GM12873 (cell line): ENCODE results near the gene GPRIN2.

Source experiments
- CTCF ChIP-seq: IDR thresholded peaks from 2 replicates; pipeline ENCODE4 v1.5.1; 2012; ENCODE audit warnings: low read depth, mild to moderate bottlenecking, moderate library complexity, low read length, control low read depth; ENCODE audit not compliant: insufficient read depth; ENCODE audit errors: missing control alignments

Gene GPRIN2

GRCh38 chr10:46520381-46520780, 36.1 kb downstream of the GPRIN2 start:
- no peak for TF ChIP-seq CTCF

GRCh38 chr10:46518028-46518725, 38.3 kb downstream of the GPRIN2 start:
- TF ChIP-seq CTCF, result no peak

- TF ChIP-seq CTCF, result no peak
Observed at GRCh38 chr10:46517541-46517940, 38.9 kb downstream of the GPRIN2 start.

- TF ChIP-seq CTCF, result no peak
Observed at GRCh38 chr10:46516660-46517416, 39.6 kb downstream of the GPRIN2 start.

GRCh38 chr10:46515793-46516192, 40.7 kb downstream of the GPRIN2 start:
- no peak for TF ChIP-seq CTCF

GRCh38 chr10:46515366-46515765, 41.1 kb downstream of the GPRIN2 start:
- no peak for TF ChIP-seq CTCF

GRCh38 chr10:46514899-46515298, 41.6 kb downstream of the GPRIN2 start:
- TF ChIP-seq CTCF, result no peak
